ES-I3 (cell line): ENCODE measurements around the gene CNPY3.
A peak's percentile ranks its signal among the peaks of the same experiment; 100 is the strongest.

Source experiments
- H3K36me3 ChIP-seq: 2 replicates; pipeline ENCODE4 v1.6.1; 2013; ENCODE audit warnings: mild to moderate bottlenecking, low read length, control low read depth, moderate library complexity; ENCODE audit not compliant: insufficient read depth
- H3K4me1 ChIP-seq: 2 replicates; pipeline ENCODE4 v1.6.1; 2013; ENCODE audit warnings: mild to moderate bottlenecking, control low read depth, low read length; ENCODE audit not compliant: insufficient read depth
- H3K9ac ChIP-seq: 2 replicates; pipeline ENCODE4 v1.6.1; 2013; ENCODE audit warnings: low read depth, mild to moderate bottlenecking, low read length, moderate library complexity
- H3K9me3 ChIP-seq: 2 replicates; pipeline ENCODE4 v1.6.1; 2013; ENCODE audit warnings: mild to moderate bottlenecking, low read length, moderate library complexity; ENCODE audit not compliant: control insufficient read depth, insufficient read depth

Gene CNPY3

GRCh38 chr6:42960243-42961019, 31.2 kb downstream of the CNPY3 start, which contains the start of gene GNMT:
Gene GNMT (plus strand): TSS chr6:42960754. CDS start chr6:42960768, 14 bp downstream.
- no peaks in the 10 kb centered on the region; the same call in 1 of the 2 replicates for H3K4me1 ChIP-seq
- peak within 1 kb of the TSS; percentile 78 for H3K9ac ChIP-seq
- H3K9me3 ChIP-seq: no peaks in the 10 kb centered on the region
- H3K36me3 ChIP-seq: no peaks in the 10 kb centered on the region

GRCh38 chr6:42961020-42961470, 31.8 kb downstream of the CNPY3 start:
- Histone ChIP-seq H3K9me3 (no peaks in the 10 kb centered on the region), H3K4me1 (no peaks in the 10 kb centered on the region; the same call in 1 of the 2 replicates), H3K36me3 (no peaks in the 10 kb centered on the region), H3K9ac (peak overlapping the region; percentile 78; the same call in 1 of the 2 replicates)

GRCh38 chr6:42962096-42962495, 32.8 kb downstream of the CNPY3 start:
- Histone ChIP-seq H3K9ac (no peak overlapping the region), H3K36me3 (no peaks in the 10 kb centered on the region), H3K9me3 (no peaks in the 10 kb centered on the region), H3K4me1 (no peaks in the 10 kb centered on the region; the same call in 1 of the 2 replicates)

GRCh38 chr6:42962502-42963178, 33.4 kb downstream of the CNPY3 start:
- no peak overlapping the region for H3K9ac ChIP-seq
- no peaks in the 10 kb centered on the region for H3K9me3 ChIP-seq
- H3K36me3 ChIP-seq: no peaks in the 10 kb centered on the region
- H3K4me1 ChIP-seq: no peaks in the 10 kb centered on the region; the same call in 1 of the 2 replicates

GRCh38 chr6:42963179-42963854, 34.0 kb downstream of the CNPY3 start:
- Histone ChIP-seq H3K9me3 (no peaks in the 10 kb centered on the region), H3K9ac (no peak overlapping the region), H3K36me3 (no peaks in the 10 kb centered on the region)

GRCh38 chr6:42963855-42964605, 34.8 kb downstream of the CNPY3 start:
- no peaks in the 10 kb centered on the region; the same call in 1 of the 2 replicates for H3K4me1 ChIP-seq
- H3K9me3 ChIP-seq: no peaks in the 10 kb centered on the region
- no peak overlapping the region for H3K9ac ChIP-seq
- H3K36me3 ChIP-seq: no peaks in the 10 kb centered on the region

More at GRCh38 chr6:42963179-42963854, 34.0 kb downstream of the CNPY3 start:
- H3K4me1 ChIP-seq: no peaks in the 10 kb centered on the region; the same call in 1 of the 2 replicates

- Histone ChIP-seq H3K4me1 (peaks cover 9% of the 10 kb centered on the region), H3K9me3 (no peaks in the 10 kb centered on the region), H3K9ac (no peak overlapping the region), H3K36me3 (no peaks in the 10 kb centered on the region)
Measured at GRCh38 chr6:42966571-42966970, 37.3 kb downstream of the CNPY3 start.

GRCh38 chr6:42967228-42967627, 37.9 kb downstream of the CNPY3 start:
- Histone ChIP-seq H3K4me1 (peaks cover 11% of the 10 kb centered on the region), H3K9me3 (no peaks in the 10 kb centered on the region), H3K36me3 (no peaks in the 10 kb centered on the region), H3K9ac (no peak overlapping the region)

- Histone ChIP-seq H3K36me3 (no peaks in the 10 kb centered on the region), H3K4me1 (peaks cover 11% of the 10 kb centered on the region), H3K9me3 (no peaks in the 10 kb centered on the region), H3K9ac (no peak overlapping the region)
Measured at GRCh38 chr6:42968126-42968701, 38.9 kb downstream of the CNPY3 start.

GRCh38 chr6:42968783-42969182, 39.5 kb downstream of the CNPY3 start:
- Histone ChIP-seq H3K4me1 (peaks cover 11% of the 10 kb centered on the region), H3K9ac (no peak overlapping the region), H3K9me3 (no peaks in the 10 kb centered on the region), H3K36me3 (no peaks in the 10 kb centered on the region)

GRCh38 chr6:42969431-42969830, 40.2 kb downstream of the CNPY3 start:
- Histone ChIP-seq H3K36me3 (no peaks in the 10 kb centered on the region), H3K4me1 (peaks cover 11% of the 10 kb centered on the region), H3K9me3 (no peaks in the 10 kb centered on the region), H3K9ac (no peak overlapping the region)

GRCh38 chr6:42969934-42970333, 40.7 kb downstream of the CNPY3 start:
- no peaks in the 10 kb centered on the region for H3K9me3 ChIP-seq
- peaks cover 11% of the 10 kb centered on the region for H3K4me1 ChIP-seq
- H3K9ac ChIP-seq: no peak overlapping the region
- H3K36me3 ChIP-seq: no peaks in the 10 kb centered on the region

GRCh38 chr6:42970871-42971612, 41.8 kb downstream of the CNPY3 start:
- H3K4me1 ChIP-seq: peaks cover 11% of the 10 kb centered on the region
- no peaks in the 10 kb centered on the region for H3K36me3 ChIP-seq
- no peaks in the 10 kb centered on the region for H3K9me3 ChIP-seq
- H3K9ac ChIP-seq: no peak overlapping the region
